WTC11 (cell line): ENCODE results near the gene ITPR3. TPM values are rescaled to one million over a fixed set of nuclear protein-coding genes. Genes with fewer than 3 reads are reported as not detected.

ENCODE experiments used
- ATAC-seq: fragments of 200-7000 bp; cut with Tn5 transposase; 2 replicates; pipeline ENCODE4 v1.10.0; 2021; ENCODE audit warnings: mild to moderate bottlenecking, moderate library complexity
- CTCF ChIA-PET: fragments of 300-600 bp; sonication (Branson Sonifier 250); formaldehyde crosslinking; loops from one replicate; lab custom pipeline; 2021; ENCODE audit warnings: antibody characterized with exemption; lab: Charles Lee
- POLR2A ChIA-PET: fragments of 350-600 bp; sonication (Branson Sonifier 250); formaldehyde crosslinking; loops from one replicate; lab custom pipeline; 2021; ENCODE audit warnings: antibody characterized with exemption; lab: Charles Lee
- DNase-seq: peaks from one replicate; pipeline ENCODE4 v3.0.0; 2021; ENCODE audit warnings: low spot score
- H3K27ac Mint-ChIP-seq: 2 replicates; pipeline ENCODE4 v1.8.0; 2021; ENCODE audit warnings: mixed read lengths
- H3K27me3 Mint-ChIP-seq: 2 replicates; pipeline ENCODE4 v1.8.0; 2021; ENCODE audit warnings: low read depth, mild to moderate bottlenecking, moderate library complexity, mixed read lengths
- H3K36me3 Mint-ChIP-seq: 2 replicates; pipeline ENCODE4 v1.8.0; 2021; ENCODE audit warnings: mixed read lengths
- H3K4me1 Mint-ChIP-seq: 2 replicates; pipeline ENCODE4 v1.8.0; 2022; ENCODE audit warnings: mixed read lengths
- H3K4me3 Mint-ChIP-seq: 2 replicates; pipeline ENCODE4 v1.8.0; 2021; ENCODE audit warnings: mild to moderate bottlenecking, moderate library complexity, mixed read lengths
- H3K9me3 Mint-ChIP-seq: 2 replicates; pipeline ENCODE4 v1.8.0; 2021; ENCODE audit warnings: mixed read lengths
- AFF4 ChIP-seq: sonication (generic); formaldehyde crosslinking; IDR thresholded peaks from 2 replicates; pipeline ENCODE4 v1.8.1; 2023; ENCODE audit warnings: mild to moderate bottlenecking, missing genetic modification reagents, borderline replicate concordance
- ARID4B ChIP-seq: sonication (generic); formaldehyde crosslinking; IDR thresholded peaks from 2 replicates; pipeline ENCODE4 v1.8.0; 2023; ENCODE audit warnings: missing genetic modification reagents, mild to moderate bottlenecking, borderline replicate concordance
- ATF3 ChIP-seq: sonication (generic); formaldehyde crosslinking; conservative IDR thresholded peaks from 2 replicates; pipeline ENCODE4 v1.8.1; 2022; ENCODE audit warnings: mild to moderate bottlenecking, missing genetic modification reagents
- CTCF ChIP-seq: fragments of 200-600 bp; IDR thresholded peaks from 2 replicates; pipeline ENCODE4 v1.8.0; 2022; ENCODE audit warnings: antibody characterized with exemption
- E2F5 ChIP-seq: sonication (generic); formaldehyde crosslinking; IDR thresholded peaks from 2 replicates; pipeline ENCODE4 v1.8.1; 2022; ENCODE audit warnings: mild to moderate bottlenecking, moderate library complexity, missing genetic modification reagents
- EMX1 ChIP-seq: fragments of 250-450 bp; sonication (Bioruptor Pico); IDR thresholded peaks from 2 replicates; pipeline ENCODE4 v1.8.0; 2021; ENCODE audit warnings: mild to moderate bottlenecking
- FOXK1 ChIP-seq: sonication (generic); formaldehyde crosslinking; IDR thresholded peaks from 2 replicates; pipeline ENCODE4 v1.8.0; 2022; ENCODE audit warnings: mild to moderate bottlenecking, moderate library complexity, missing genetic modification reagents
- MLX ChIP-seq: sonication (generic); formaldehyde crosslinking; IDR thresholded peaks from 2 replicates; pipeline ENCODE4 v1.8.1; 2023; ENCODE audit warnings: mild to moderate bottlenecking, missing genetic modification reagents, moderate library complexity
- MYBL2 ChIP-seq: sonication (generic); formaldehyde crosslinking; IDR thresholded peaks from 2 replicates; pipeline ENCODE4 v1.8.1; 2023; ENCODE audit warnings: mild to moderate bottlenecking, moderate library complexity, missing genetic modification reagents
- NFATC4 ChIP-seq: fragments of 250-450 bp; sonication (Bioruptor Pico); IDR thresholded peaks from 2 replicates; pipeline ENCODE4 v1.9.0; 2021; ENCODE audit warnings: mild to moderate bottlenecking
- NFE2L1 ChIP-seq: sonication (generic); formaldehyde crosslinking; IDR thresholded peaks from 2 replicates; pipeline ENCODE4 v1.8.1; 2023; ENCODE audit warnings: missing genetic modification reagents
- TCF7 ChIP-seq: sonication (generic); formaldehyde crosslinking; IDR thresholded peaks from 2 replicates; pipeline ENCODE4 v1.8.0; 2022; ENCODE audit warnings: mild to moderate bottlenecking, low read depth, missing genetic modification reagents, moderate library complexity
- ZNF121 ChIP-seq: sonication (generic); formaldehyde crosslinking; IDR thresholded peaks from 2 replicates; pipeline ENCODE4 v1.8.0; 2023; ENCODE audit warnings: missing genetic modification reagents
- ZNF219 ChIP-seq: sonication (generic); formaldehyde crosslinking; IDR thresholded peaks from 2 replicates; pipeline ENCODE4 v1.8.0; 2023; ENCODE audit warnings: missing genetic modification reagents, mild to moderate bottlenecking, borderline replicate concordance
- ZNF281 ChIP-seq: sonication (generic); formaldehyde crosslinking; IDR thresholded peaks from 2 replicates; pipeline ENCODE4 v1.8.0; 2023; ENCODE audit warnings: mild to moderate bottlenecking, missing genetic modification reagents
- ZNF317 ChIP-seq: sonication (generic); formaldehyde crosslinking; IDR thresholded peaks from 2 replicates; pipeline ENCODE4 v1.8.1; 2023; ENCODE audit warnings: low read depth, mild to moderate bottlenecking, moderate library complexity, missing genetic modification reagents, borderline replicate concordance
- ZNF532 ChIP-seq: fragments of 250-450 bp; sonication (Bioruptor Pico); IDR thresholded peaks from 2 replicates; pipeline ENCODE4 v1.9.0; 2021; ENCODE audit warnings: mild to moderate bottlenecking, borderline replicate concordance
- total RNA-seq: library from RNA; stranded (reverse); gene quantifications from 3 replicates; pipeline ENCODE4 v1.2.3, GENCODE V29; 2021

ITPR3 gene
- total RNA-seq, 1 experiment from 2014 or later = 47.3 TPM

- H3K27me3 Mint-ChIP-seq = no peaks in the 10 kb centered on the region
- ATAC-seq = no peak
- H3K27ac Mint-ChIP-seq = no peak overlapping the region
- H3K36me3 Mint-ChIP-seq = peaks cover 57% of the 10 kb centered on the region
- DNase-seq = no peak
- H3K4me3 Mint-ChIP-seq = no peak overlapping the region
- POLR2A ChIA-PET = no interaction called here
- CTCF ChIA-PET = interaction anchor here (1.0 kb wide), 1 partner anchor 14 kb away, joined by 3 read pairs; no protein-coding TSS in a partner anchor
- H3K9me3 Mint-ChIP-seq = no peaks in the 10 kb centered on the region
- H3K4me1 Mint-ChIP-seq = no peaks in the 10 kb centered on the region
- TF ChIP-seq NFATC4 (CRISPR knock-in tag) = no peak
- no peak for TF ChIP-seq ZNF317 (CRISPR knock-in tag)
- no peak for TF ChIP-seq CTCF
- TF ChIP-seq MLX (CRISPR knock-in tag) = no peak
- TF ChIP-seq NFE2L1 = no peak
- no peak for TF ChIP-seq TCF7 (CRISPR knock-in tag)
- TF ChIP-seq EMX1 (CRISPR knock-in tag) = no peak
- TF ChIP-seq ZNF532 (CRISPR knock-in tag) = no peak
- no peak for TF ChIP-seq ATF3 (CRISPR knock-in tag)
- TF ChIP-seq ZNF281 (CRISPR knock-in tag) = no peak
- TF ChIP-seq ZNF219 (CRISPR knock-in tag) = no peak
- no peak for TF ChIP-seq ZNF121 (CRISPR knock-in tag)
- no peak for TF ChIP-seq AFF4 (CRISPR knock-in tag)
- TF ChIP-seq FOXK1 (CRISPR knock-in tag) = no peak
- TF ChIP-seq ARID4B = no peak
- no peak for TF ChIP-seq E2F5
- no peak for TF ChIP-seq MYBL2 (CRISPR knock-in tag)
Measured at GRCh38 chr6:33686225-33686924, 65.3 kb downstream of the ITPR3 start.
